A549 (cell line): ENCODE measurements around the gene RPTOR. TPM values are rescaled to one million over a fixed set of nuclear protein-coding genes. Genes with fewer than 3 reads are reported as not detected.

ENCODE experiments used
- ATAC-seq, 2 experiments: fragments of 200-7000 bp in 1 of 2; fragments of >200 bp in 1 of 2; cut with Nextera tagmentation in 1 of 2; cut with Tn5 transposase in 1 of 2; 3 replicates each; pipeline versions ENCODE4 v1.8.0 to v1.9.1; 2018 to 2020; ENCODE audit warnings: mild to moderate bottlenecking in 1 of 2, moderate library complexity in 1 of 2
- CTCF ChIA-PET: fragments of 300-600 bp; sonication (Branson Sonifier 250); formaldehyde crosslinking; extraction: SDS; loops from one replicate; lab custom pipeline; 2021; ENCODE audit warnings: antibody characterized with exemption, inconsistent platforms; lab: Yijun Ruan, JAX
- POLR2A ChIA-PET: fragments of 350-600 bp; formaldehyde crosslinking; extraction: SDS; loops from one replicate; lab custom pipeline; 2021; ENCODE audit warnings: antibody characterized with exemption, inconsistent platforms; lab: Yijun Ruan, JAX
- DNase-seq, 2 experiments: peaks; one replicate each; pipeline versions ENCODE4 v3.0.0 to v3.0.0-alpha.2; 2011 to 2016; ENCODE audit warnings: low read depth in 1 of 2, low spot score in 1 of 2
- FAIRE-seq: peaks from 2 replicates; lab custom pipeline; 2011; peaks lifted over from hg19 to GRCh38; lab: Jason Lieb, UNC
- H3K27ac ChIP-seq, 2 experiments: fragments of >200 bp; sonication (Bioruptor Twin); formaldehyde crosslinking; 3 replicates each; pipeline ENCODE4 v1.5.1; 2016 to 2017
- H3K4me1 ChIP-seq: fragments of >200 bp; sonication (Bioruptor Twin); formaldehyde crosslinking; 3 replicates; pipeline ENCODE4 v1.6.1; 2016
- H3K4me2 ChIP-seq: fragments of >200 bp; sonication (Bioruptor Twin); formaldehyde crosslinking; 3 replicates; pipeline ENCODE4 v1.6.1; 2016
- H3K4me3 ChIP-seq: fragments of >200 bp; sonication (Bioruptor Twin); formaldehyde crosslinking; 3 replicates; pipeline ENCODE4 v1.5.1; 2016
- H3K9me3 ChIP-seq: fragments of >200 bp; sonication (Bioruptor Twin); formaldehyde crosslinking; 3 replicates; pipeline ENCODE4 v1.6.1; 2016
- ATOH8 ChIP-seq: fragments of 250-450 bp; sonication (Bioruptor Pico); IDR thresholded peaks from 2 replicates; pipeline ENCODE4 v1.5.0; 2020; ENCODE audit warnings: low read depth, mild to moderate bottlenecking, moderate library complexity
- BCL3 ChIP-seq: fragments of >200 bp; sonication (Bioruptor Twin); formaldehyde crosslinking; IDR thresholded peaks from 3 replicates; pipeline ENCODE4 v1.6.1; 2016
- BHLHE40 ChIP-seq: IDR thresholded peaks from 2 replicates; pipeline ENCODE4 v1.6.1; 2012; ENCODE audit warnings: low read depth, low read length, inconsistent platforms
- CHD2 ChIP-seq: fragments of 150-350 bp; IDR thresholded peaks from 2 replicates; pipeline ENCODE4 v1.6.1; 2014; ENCODE audit warnings: low read length; ENCODE audit not compliant: partially characterized antibody
- CHD4 ChIP-seq: fragments of 200-600 bp; sonication (generic); IDR thresholded peaks from 2 replicates; pipeline ENCODE4 v1.6.1; 2016; ENCODE audit warnings: antibody characterized with exemption, mild to moderate bottlenecking, borderline replicate concordance
- E2F6 ChIP-seq: IDR thresholded peaks from 2 replicates; pipeline ENCODE4 v1.6.1; 2012; ENCODE audit warnings: low read depth, borderline replicate concordance
- EP300 ChIP-seq, 2 experiments: fragments of >200 bp; sonication (Bioruptor Twin); formaldehyde crosslinking; IDR thresholded peaks; 2 replicates in 1 of 2; 3 replicates in 1 of 2; pipeline ENCODE4 v1.6.1; 2016 to 2017
- ESRRA ChIP-seq: fragments of 150-350 bp; IDR thresholded peaks from 2 replicates; pipeline ENCODE4 v1.6.1; 2014; ENCODE audit warnings: mild to moderate bottlenecking, low read length, borderline replicate concordance
- FOSL2 ChIP-seq, 2 experiments: fragments of 450-650 bp in 1 of 2; fragments of >200 bp in 1 of 2; sonication (Bioruptor Twin) in 1 of 2; formaldehyde crosslinking; IDR thresholded peaks; 2 replicates each; pipeline versions ENCODE4 v1.5.0 to v1.6.1; 2016 to 2020; ENCODE audit warnings: mild to moderate bottlenecking in 1 of 2, moderate library complexity in 1 of 2
- FOXS1 ChIP-seq: fragments of 250-450 bp; sonication (Bioruptor Pico); IDR thresholded peaks from 2 replicates; pipeline ENCODE4 v1.5.0; 2020; ENCODE audit warnings: mild to moderate bottlenecking, moderate library complexity
- GATA3 ChIP-seq: IDR thresholded peaks from 2 replicates; pipeline ENCODE4 v1.6.1; 2012; ENCODE audit warnings: borderline replicate concordance
- HES2 ChIP-seq: fragments of >200 bp; sonication (Bioruptor Twin); formaldehyde crosslinking; IDR thresholded peaks from 2 replicates; pipeline ENCODE4 v1.6.1; 2016
- HOXA7 ChIP-seq: fragments of 250-450 bp; sonication (Bioruptor Pico); IDR thresholded peaks from 2 replicates; pipeline ENCODE4 v1.5.0; 2020; ENCODE audit warnings: mild to moderate bottlenecking, moderate library complexity
- KDM5A ChIP-seq: fragments of 200-600 bp; sonication (generic); IDR thresholded peaks from 2 replicates; pipeline ENCODE4 v1.6.1; 2016; ENCODE audit warnings: antibody characterized with exemption, mild to moderate bottlenecking
- MAZ ChIP-seq: fragments of 150-350 bp; IDR thresholded peaks from 2 replicates; pipeline ENCODE4 v1.6.1; 2014; ENCODE audit warnings: antibody characterized with exemption, low read depth, low read length, borderline replicate concordance
- MYC ChIP-seq: IDR thresholded peaks from 2 replicates; pipeline ENCODE4 v1.6.1; 2012; ENCODE audit warnings: mild to moderate bottlenecking, inconsistent platforms, low read length, improper control_type of control experiment, borderline replicate concordance
- PBX3 ChIP-seq: IDR thresholded peaks from 2 replicates; pipeline ENCODE4 v1.6.1; 2012
- RAD21 ChIP-seq, 2 experiments: fragments of >200 bp in 1 of 2; sonication (Bioruptor Twin) in 1 of 2; formaldehyde crosslinking in 1 of 2; IDR thresholded peaks in 1 of 2; conservative IDR thresholded peaks in 1 of 2; 2 replicates in 1 of 2; 3 replicates in 1 of 2; pipeline ENCODE4 v1.6.1; 2012 to 2018; ENCODE audit warnings: inconsistent platforms in 1 of 2
- REST ChIP-seq: fragments of 200-600 bp; sonication (generic); IDR thresholded peaks from 2 replicates; pipeline ENCODE4 v1.6.1; 2016; ENCODE audit warnings: antibody characterized with exemption, mild to moderate bottlenecking, moderate library complexity
- RFX5 ChIP-seq: fragments of 450-650 bp; IDR thresholded peaks from 2 replicates; pipeline ENCODE4 v1.7.1; 2014; ENCODE audit warnings: antibody characterized with exemption, mild to moderate bottlenecking, moderate library complexity
- SMC3 ChIP-seq: fragments of >200 bp; sonication (Bioruptor Twin); formaldehyde crosslinking; IDR thresholded peaks from 3 replicates; pipeline ENCODE4 v1.6.1; 2018; ENCODE audit warnings: inconsistent platforms
- SREBF2 ChIP-seq: fragments of 450-650 bp; IDR thresholded peaks from 2 replicates; pipeline ENCODE4 v1.6.1; 2014; ENCODE audit warnings: mild to moderate bottlenecking, moderate library complexity
- ZC3H11A ChIP-seq: fragments of 450-650 bp; IDR thresholded peaks from 2 replicates; pipeline ENCODE4 v1.6.1; 2014; ENCODE audit warnings: antibody characterized with exemption, mild to moderate bottlenecking
- ZNF302 ChIP-seq: fragments of 250-450 bp; sonication (Bioruptor Pico); IDR thresholded peaks from 2 replicates; pipeline ENCODE4 v1.9.0; 2021; ENCODE audit warnings: inconsistent platforms, mild to moderate bottlenecking, moderate library complexity
- ZSCAN20 ChIP-seq: fragments of 250-450 bp; sonication (Bioruptor Pico); IDR thresholded peaks from 2 replicates; pipeline ENCODE4 v1.8.0; 2022; ENCODE audit warnings: mild to moderate bottlenecking, moderate library complexity
- WGBS: methylation state at CpG from one replicate; pipeline ENCODE4 v1.1.6; 2017; ENCODE audit errors: missing lambda C conversion rate; 5-methylcytosine and 5-hydroxymethylcytosine counted together
- polyA plus RNA-seq, 4 experiments: library from polyadenylated mRNA; depleted of rRNA in 3 of 4; stranded (reverse); fragments of >200 nt; fragmentation: RNase III in 1 of 4; extraction: RNeasy Plus Mini Kit Qiagen cat#74134 plus additional on column Dnase treatment in 1 of 4; gene quantifications; 2 replicates in 3 of 4; 3 replicates in 1 of 4; pipeline ENCODE4 v1.2.3, GENCODE V29; 2011 to 2017

Gene RPTOR
- polyA plus RNA-seq, 2 of the 4 experiments (the other 2 are of a cell fraction), result 10.8 to 27.1 TPM

GRCh38 chr17:80682372-80682771 is 137.7 kb downstream of the RPTOR start:
- H3K27ac ChIP-seq, result no peak overlapping the region
- H3K9me3 ChIP-seq, result no peaks in the 10 kb centered on the region
- 84% methylated on average over 6 of the region's 6 CpGs for WGBS
- no peaks in the 10 kb centered on the region for H3K4me1 ChIP-seq
- H3K4me2 ChIP-seq, result no peak overlapping the region
- POLR2A ChIA-PET, result no interaction called here
- no peak overlapping the region for H3K4me3 ChIP-seq
- TF ChIP-seq ZNF302 (CRISPR knock-in tag) (no peak), CHD2 (no peak), HES2 (no peak), MAZ (no peak), MYC (no peak), ZSCAN20 (CRISPR knock-in tag) (no peak), GATA3 (no peak), BCL3 (no peak), SREBF2 (no peak), REST (no peak)
- FAIRE-seq (peak; percentile 43), DNase-seq (no peak), ATAC-seq (no peak)
- CTCF ChIA-PET, result interaction anchor here (1.0 to 1.3 kb wide), 3 partner anchors 12 to 26 kb away, joined by 3 to 4 read pairs (median 4); no protein-coding TSS in a partner anchor

GRCh38 chr17:80683625-80684104 is 139.0 kb downstream of the RPTOR start:
- Histone ChIP-seq H3K4me2 (no peak overlapping the region), H3K4me3 (no peak overlapping the region), H3K9me3 (no peaks in the 10 kb centered on the region), H3K4me1 (no peaks in the 10 kb centered on the region), H3K27ac (no peak overlapping the region)
- FAIRE-seq, result no peak
- whole genome bisulfite sequencing, result 90% methylated on average over 10 of the region's 10 CpGs
- DNase-seq, result no peak
- no peak for TF ChIP-seq PBX3
- no peak for TF ChIP-seq EP300 (IDR thresholded peaks at IDR 0.05)
- TF ChIP-seq SMC3, result no peak
- no peak for ATAC-seq
- ChIA-PET CTCF (no interaction called here), POLR2A (no interaction called here)

GRCh38 chr17:80687839-80688238 is 143.2 kb downstream of the RPTOR start:
- 0 out of 3 replicates have a peak, but pooled peaks cover 4% of the 10 kb centered on the region for H3K4me1 ChIP-seq
- FAIRE-seq, result no peak

More at GRCh38 chr17:80687839-80688238, 143.2 kb downstream of the RPTOR start:
- Histone ChIP-seq H3K4me2 (no peak overlapping the region), H3K4me3 (no peak overlapping the region), H3K27ac (no peak overlapping the region), H3K9me3 (no peaks in the 10 kb centered on the region)
- WGBS, result 96% methylated on average over 9 of the region's 9 CpGs
- POLR2A ChIA-PET, result no interaction called here
- TF ChIP-seq ESRRA (no peak), GATA3 (no peak), FOSL2 (IDR thresholded peaks at IDR 0.05) (no peak), FOSL2 (CRISPR knock-in tag; IDR thresholded peaks at IDR 0.05) (no peak), ZC3H11A (no peak), E2F6 (no peak), RAD21 (conservative IDR thresholded peaks at IDR 0.05 in 1 of 2, IDR thresholded peaks at IDR 0.05 in 1 of 2) (no peak), HOXA7 (CRISPR knock-in tag) (no peak), BHLHE40 (no peak), ATOH8 (no peak), FOXS1 (CRISPR knock-in tag) (no peak), KDM5A (no peak), CHD4 (no peak), RFX5 (no peak)
- no peak for DNase-seq
- CTCF ChIA-PET, result interaction anchor here (0.8 to 1.2 kb wide), 4 partner anchors 12 to 261 kb away, joined by 3 to 4 read pairs (median 4); no protein-coding TSS in a partner anchor
- ATAC-seq, result no peak
